NCI-H2171 treated with DMSO at 0.1 percent for 48 hours (cell line): ENCODE measurements around the gene TMEM81.

Experiments
- DNase-seq: peaks from one replicate; lab custom pipeline; 2025; lab: John Stamatoyannopoulos, UW

Gene TMEM81

DNA sequence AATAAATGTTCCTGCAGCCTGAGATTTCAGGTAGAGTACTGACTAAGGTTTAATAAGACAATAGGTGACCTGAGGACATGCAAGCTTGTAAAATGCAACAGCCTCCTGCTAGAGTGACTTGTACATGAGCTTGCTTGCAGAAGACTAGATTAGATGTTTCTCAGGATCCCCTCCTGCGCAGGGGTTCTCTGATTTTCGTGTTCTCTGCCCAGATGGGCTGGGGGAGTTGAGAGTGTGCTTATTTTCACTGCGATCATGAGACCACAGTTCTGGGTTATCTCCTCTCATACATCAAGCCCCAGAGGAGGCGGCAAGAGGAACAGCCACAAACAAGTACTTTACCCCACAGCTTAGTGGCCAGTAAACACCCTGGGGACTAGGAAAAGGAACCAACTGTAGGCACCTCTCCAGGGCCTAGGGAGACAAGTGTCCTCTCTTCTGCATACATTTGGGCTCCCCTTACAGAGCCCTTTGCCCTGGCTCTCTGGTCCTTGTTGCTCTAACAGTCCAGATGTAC lies 8.0 kb downstream of the TMEM81 start:
- no peak for DNase-seq

DNA sequence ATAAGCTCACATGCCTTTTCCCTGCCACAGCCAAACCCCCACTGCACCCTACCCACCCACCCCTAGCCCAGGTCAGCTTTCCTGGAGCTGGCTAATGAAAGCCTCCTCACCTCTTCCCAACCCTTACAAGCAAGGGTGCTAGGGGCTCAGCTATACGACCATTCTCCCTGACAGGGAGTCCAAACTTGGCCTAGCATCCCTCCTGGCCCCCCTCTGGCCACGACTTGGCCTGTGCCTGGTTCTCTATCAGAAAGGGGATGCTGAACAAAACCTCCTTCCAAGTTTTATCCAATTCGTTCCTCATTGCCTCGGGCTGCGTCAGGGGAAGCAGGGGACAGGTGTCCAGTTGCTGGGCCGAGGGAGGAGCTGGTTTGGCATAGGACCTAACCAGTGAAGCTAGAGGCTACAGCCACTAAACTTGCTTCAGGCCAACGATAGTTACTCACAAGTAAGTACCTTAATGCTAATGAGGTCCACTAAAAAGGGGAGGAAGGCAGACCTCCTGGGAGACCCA lies 8.6 kb downstream of the TMEM81 start:
- DNase-seq, result no peak

DNA sequence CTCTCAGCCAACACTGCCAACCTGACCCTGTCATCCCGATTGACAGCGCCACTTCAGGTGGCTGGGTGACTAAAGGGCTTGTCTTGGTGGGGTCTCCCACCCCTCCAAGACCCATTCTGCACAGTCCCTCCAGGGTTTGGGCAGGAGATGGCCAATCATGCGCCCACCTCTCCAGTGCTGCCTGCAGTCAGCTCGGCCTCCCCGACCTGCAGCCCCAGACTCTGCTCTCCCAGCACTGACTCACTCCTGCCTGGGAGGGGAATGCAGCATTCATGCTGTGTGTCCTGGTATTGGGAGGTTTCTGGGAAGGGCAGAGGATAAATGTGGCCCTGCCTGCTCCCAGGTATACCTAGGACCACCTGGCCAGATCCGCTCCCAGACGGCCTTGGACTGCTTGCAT lies 9.7 kb downstream of the TMEM81 start:
- no peak for DNase-seq

DNA sequence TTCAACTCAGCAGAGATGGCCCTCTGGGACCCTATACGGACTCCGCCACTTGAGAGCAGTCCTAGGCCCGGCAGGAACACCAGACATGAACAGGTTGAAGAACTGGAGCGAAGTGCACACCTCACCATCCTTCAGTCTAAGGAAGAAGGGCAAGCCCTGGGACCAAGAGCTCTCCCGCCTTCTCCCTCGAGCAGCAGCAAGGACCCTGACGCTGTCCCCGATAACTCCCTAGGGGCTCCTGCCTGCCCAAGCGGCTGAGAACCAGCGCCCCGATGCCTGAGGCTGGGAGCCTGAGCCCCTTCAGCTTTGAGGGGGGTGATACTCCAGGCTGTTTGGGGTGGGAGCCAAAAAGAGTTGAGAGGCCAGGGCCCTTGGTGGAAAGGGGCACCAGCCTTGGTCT lies 10.2 kb downstream of the TMEM81 start:
- DNase-seq, result no peak

DNA sequence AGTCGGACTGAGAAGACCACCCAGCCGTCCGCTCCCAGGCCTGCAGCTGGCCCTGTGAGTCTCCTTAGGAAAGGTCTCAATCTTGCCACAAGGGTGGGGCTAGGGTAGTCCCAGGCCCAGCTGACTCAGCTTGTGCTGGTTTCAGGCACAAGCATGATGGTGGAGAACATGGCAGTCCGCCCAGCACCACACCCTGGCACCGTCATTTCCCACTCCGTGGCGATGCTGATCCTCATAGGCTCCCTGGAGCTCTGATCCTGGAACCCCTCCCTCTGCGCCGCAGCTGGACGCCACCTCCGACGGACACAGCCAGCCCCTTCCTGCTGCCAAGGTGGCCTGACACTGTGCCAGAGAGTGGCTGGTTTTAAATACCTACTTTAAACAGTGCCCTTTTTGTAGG lies 10.7 kb downstream of the TMEM81 start:
- no peak for DNase-seq

DNA sequence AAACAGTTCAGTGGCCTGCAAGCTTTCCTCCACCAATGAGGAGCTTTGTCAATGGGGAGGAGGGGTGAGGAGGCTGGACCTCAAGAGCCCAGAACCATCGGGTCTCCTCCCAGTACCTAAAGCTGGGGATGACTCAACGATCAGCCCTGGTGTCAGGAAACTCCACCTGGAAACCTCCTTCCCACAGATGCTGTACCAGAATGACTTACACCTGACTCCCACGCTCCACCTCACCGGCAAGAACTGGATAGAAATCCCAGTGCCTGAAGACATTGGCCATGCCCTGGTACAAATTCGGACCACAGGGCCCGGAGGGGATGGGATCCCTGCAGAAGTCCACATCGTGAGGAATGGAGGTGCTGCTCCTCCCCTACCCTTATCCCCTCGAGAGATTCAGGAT lies 11.4 kb downstream of the TMEM81 start:
- DNase-seq, result no peak

DNA sequence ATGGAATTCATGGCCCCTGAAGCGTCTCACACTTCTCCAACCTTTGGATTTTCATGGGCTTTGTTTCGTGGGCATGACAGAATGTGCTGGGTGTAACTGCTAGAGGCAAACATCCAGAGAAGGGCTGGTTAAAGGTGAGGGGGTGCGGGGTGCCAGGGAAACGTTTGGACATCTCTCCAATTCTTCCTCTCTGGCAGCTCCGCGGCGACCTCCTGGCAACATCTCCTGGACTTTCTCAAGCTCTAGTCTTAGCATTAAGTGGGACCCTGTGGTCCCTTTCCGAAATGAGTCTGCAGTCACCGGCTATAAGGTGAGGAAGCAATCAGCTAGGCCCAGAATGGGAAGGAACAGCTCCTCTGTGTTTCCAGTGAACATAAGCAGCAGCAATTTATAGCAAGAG lies 12.0 kb downstream of the TMEM81 start:
- no peak for DNase-seq

DNA sequence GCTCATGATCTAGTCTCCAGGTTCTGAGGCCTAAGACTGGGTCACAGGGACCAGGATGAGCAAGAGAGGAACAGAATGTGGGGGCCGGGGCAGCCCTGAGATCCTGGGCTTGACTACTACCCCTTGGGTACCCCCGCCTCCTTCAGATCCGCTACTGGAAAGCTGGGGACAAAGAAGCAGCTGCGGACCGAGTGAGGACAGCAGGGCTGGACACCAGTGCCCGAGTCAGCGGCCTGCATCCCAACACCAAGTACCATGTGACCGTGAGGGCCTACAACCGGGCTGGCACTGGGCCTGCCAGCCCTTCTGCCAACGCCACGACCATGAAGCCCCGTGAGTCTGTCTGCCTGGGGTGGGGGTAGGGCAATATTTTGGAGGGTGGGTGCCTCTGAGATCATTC lies 12.5 kb downstream of the TMEM81 start:
- no peak for DNase-seq

DNA sequence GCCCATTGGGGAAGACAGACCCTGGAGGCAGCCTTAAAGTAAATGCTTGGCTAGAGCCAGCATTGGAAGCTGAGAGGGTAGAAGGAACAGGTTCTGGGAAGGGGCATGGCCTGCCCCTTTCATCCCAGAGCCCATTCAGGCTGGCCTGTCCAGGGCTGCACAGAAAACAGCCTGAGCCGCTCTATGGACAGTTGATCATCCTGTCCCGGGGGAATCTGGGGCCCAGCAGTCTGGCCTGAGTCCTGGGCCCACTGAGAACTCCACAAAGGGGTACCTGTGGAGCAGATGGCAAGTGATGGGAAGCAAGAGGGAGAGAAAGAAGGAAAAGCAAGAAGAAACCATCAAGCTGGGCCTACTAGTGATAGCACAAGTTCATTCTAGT lies 13.2 kb downstream of the TMEM81 start:
- no peak for DNase-seq

DNA sequence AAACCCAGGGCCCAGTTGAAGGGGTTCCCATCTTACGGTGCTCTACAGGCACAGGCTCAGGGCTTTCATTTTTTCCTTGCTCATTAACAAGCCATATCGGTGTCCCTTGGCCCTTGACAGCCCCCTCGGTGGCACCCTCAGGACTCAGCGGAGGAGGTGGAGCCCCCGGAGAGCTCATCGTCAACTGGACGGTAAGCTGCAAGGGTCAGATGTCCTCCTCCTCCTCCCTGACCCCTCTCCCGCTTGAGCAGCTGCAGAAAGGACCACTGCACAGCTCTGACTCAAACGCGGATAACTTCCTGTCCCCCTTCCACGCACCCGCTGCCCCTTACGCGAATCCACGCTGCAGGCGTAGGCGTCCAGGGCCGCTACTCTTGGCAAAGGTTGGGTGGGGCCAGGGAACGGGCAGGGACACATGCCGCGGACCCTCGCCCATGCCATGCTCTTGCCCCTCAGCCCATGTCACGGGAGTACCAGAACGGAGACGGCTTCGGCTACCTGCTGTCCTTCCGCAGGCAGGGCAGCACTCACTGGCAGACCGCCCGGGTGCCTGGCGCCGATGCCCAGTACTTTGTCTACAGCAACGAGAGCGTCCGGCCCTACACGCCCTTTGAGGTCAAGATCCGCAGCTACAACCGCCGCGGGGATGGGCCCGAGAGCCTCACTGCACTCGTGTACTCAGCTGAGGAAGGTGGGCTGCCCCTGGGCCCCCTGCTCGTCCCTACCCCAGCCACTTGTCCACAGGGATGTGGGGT lies 14.7 kb downstream of the TMEM81 start:
- DNase-seq, result no peak

DNA sequence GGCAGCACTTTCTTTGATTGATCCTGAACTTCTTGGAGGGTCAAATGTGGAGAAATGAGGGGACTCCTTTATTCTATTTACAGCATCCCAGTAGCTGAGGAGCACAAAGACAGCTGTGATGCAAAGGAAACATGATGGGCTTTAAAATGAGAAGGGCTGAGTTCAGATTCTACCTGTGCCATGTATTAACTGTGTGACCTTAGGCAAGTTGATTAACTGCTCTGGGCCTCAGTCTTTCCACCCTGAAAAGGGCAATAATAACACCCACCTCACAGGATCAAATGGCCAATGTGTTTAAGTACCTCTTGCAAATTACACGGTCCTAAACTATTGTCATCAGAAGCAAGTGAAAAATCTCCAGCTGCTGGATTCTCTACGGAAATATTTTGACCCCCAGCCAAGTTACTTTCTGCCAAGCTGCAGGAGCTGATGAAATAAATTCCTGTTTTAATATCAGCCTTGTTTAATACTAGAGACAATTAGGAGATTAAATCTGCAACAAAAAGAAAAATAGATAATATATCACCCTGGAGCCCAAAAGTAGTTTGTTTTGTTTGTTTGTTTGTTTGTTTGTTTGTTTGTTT lies 15.7 kb downstream of the TMEM81 start:
- no peak for DNase-seq

DNA sequence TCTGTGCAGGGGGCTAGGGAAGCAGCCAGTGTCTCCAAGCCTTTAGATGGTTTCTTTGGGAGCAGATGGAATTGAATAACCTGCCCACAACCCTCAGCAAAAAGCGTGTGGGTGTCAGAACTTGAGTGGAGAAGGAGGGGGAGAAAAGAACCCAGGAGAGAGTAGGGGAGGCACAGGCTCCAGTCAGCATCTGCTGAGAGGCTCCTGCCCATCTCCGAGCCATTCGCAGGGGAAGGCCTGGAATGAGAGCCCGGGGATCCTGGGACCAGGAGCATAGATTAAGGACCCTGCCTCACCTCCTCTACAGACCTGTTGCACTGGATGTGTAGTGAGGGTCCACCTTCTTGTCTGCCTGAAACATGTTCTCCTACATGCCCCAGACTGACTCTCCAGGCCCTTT lies 16.3 kb downstream of the TMEM81 start:
- DNase-seq, result no peak

DNA sequence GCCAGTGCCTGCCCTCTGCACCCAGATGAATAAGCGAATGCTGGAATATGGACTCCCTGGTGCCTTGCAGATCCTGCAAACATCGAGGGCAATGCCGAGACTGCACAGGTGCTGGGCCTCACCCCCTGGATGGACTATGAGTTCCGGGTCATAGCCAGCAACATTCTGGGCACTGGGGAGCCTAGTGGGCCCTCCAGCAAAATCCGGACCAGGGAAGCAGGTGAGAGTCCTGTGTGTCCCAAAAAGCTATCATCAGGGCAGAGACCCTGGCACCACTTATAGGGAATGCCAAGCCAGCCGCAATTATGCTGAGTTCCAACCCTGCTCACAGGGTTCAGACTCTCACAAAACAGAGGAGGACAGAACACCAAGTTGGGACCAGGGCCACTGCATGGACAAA lies 17.2 kb downstream of the TMEM81 start:
- no peak for DNase-seq

DNA sequence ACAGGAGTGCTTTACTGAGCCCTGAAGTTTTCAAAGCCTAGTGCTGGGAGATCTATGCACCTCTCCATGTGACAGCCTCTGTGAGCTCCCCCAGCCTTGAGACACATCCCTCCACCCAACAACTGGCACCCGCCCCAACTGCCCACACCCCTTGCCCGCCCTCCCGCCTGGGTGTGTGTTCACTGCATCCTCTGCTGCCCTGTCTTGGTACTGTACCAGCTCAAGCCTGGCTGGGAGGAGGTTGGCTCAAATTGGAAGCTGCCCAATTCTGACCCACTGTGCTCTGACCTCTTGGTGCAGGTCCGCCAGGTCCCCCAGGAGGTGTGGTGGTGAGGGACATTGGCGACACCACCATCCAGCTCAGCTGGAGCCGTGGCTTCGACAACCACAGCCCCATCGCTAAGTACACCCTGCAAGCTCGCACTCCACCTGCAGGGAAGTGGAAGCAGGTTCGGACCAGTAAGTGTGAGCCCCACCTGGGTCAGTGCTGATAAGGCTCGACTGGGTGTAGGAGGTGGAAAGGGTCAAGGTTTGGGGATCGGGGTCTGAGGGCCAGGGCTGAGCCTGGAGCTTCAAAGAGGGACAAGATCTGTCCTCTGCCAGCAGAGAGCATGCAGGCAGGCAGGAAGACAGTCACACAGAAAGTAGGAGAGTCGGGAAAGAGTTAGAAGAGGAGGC lies 18.0 kb downstream of the TMEM81 start:
- no peak for DNase-seq

DNA sequence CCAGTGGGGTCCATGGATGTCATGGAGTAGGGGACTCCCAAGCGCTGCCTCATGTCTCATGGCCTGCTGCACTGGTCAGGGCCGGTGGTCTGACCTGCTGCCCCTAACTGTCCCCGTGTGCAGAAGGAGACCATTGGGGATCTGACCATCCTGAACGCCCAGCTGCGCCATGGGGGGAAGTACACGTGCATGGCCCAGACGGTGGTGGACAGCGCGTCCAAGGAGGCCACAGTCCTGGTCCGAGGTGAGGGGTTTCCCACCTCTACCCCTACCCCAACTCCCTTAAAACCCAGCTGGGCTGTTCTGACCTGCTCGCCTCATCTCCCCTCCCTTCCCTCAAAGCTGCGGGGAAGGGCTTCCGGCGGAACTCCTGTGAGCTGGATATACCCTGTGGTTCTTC lies 18.6 kb downstream of the TMEM81 start:
- DNase-seq, result no peak

DNA sequence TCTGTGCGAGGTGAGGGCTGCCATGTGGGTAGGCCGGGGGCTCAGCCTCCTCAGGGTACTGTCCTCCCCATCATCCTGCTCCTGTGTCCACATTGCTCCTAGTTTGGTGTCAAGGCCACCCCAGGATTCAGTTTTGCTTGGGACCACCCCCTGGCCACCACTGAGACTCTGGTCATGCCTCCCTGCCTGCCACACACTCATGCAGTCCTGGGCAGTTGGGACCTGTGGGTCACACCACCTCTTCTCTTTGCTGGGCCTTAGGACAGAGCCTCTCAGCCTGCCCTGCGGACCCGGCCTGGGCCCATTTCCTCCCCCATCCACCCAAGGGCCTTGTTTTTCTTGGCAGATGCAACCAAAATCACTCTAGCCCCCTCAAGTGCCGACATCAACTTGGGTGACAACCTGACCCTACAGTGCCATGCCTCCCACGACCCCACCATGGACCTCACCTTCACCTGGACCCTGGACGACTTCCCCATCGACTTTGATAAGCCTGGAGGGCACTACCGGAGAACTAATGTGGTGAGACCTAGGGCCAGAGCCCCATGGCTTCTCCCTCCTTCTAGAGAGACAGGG lies 19.4 kb downstream of the TMEM81 start:
- DNase-seq, result no peak

DNA sequence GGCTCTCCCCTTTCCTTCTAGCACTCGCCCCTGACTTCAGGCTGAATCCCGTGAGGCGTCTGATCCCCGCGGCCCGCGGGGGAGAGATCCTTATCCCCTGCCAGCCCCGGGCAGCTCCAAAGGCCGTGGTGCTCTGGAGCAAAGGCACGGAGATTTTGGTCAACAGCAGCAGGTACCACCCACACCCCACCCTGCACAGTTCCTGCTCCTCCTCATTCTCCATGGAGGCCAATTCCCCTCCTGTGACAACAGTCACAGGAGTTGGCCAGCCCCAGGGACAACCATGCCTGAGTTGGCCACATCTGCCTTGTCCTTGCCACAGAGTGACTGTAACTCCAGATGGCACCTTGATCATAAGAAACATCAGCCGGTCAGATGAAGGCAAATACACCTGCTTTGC lies 20.0 kb downstream of the TMEM81 start:
- DNase-seq, result no peak

DNA sequence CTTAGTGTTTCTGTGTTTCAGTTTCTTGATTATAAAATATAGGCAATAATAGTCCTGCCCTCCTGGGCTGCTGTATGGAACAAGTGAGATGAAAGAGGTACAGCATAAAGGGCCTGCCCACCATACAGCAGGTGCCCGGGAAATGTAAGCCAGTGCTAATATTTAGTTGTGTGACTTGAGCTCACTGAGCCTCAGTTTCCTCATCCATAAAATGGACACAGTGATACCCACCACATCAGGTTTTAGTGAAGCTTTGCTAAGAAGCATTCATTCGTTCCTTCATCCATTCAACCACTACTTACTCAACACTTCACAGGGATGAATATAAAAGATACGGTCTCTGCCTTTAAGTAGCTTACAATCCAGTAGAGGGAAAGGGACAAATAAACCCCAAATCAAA lies 21.4 kb downstream of the TMEM81 start:
- DNase-seq, result no peak

DNA sequence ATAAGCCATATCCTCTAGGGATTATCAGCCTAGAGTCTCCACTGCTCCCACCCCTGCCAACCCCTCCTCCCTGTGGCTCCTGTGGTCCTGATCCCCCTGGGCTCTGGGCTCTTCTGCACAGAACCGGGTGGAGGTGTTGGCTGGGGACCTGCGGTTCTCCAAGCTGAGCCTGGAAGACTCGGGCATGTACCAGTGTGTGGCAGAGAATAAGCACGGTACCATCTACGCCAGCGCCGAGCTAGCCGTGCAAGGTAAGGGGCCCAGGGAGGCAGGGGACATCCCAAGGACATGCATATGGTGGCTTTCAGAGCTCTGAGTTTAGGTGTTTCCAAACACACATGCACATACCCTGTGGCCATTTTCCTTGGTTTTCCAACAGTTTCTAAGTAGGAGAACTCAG lies 21.9 kb downstream of the TMEM81 start:
- no peak for DNase-seq

DNA sequence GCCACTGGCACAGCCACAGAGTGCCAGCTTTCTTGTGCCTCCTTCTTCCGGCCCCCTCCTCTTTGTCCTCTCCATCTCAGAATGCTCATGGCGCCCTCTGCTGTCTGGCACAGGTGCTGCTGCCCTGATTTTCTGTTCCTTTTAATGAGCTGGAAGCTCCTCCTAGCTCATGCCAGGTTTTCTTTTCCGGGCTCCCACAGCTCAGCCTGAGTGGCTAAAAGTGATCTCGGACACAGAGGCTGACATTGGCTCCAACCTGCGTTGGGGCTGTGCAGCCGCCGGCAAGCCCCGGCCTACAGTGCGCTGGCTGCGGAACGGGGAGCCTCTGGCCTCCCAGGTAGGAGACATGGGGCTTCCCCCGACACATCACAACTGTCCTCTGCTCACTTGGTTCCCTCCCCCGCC lies 22.6 kb downstream of the TMEM81 start:
- DNase-seq, result peak; percentile 85

DNA sequence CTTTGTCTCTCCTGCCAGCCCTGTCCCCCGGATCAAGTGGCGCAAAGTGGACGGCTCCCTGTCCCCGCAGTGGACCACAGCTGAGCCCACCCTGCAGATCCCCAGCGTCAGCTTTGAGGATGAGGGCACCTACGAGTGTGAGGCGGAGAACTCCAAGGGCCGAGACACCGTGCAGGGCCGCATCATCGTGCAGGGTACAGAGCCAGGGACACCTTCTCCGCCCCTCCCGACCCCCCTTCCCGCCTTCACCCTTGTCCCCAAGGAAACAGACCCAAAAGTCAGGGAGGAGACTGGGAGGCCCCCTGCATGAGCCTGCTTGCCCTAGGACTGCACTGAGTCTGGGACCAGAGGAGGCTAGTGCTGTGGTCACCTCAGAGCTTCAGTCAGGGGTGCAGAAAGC lies 23.0 kb downstream of the TMEM81 start:
- no peak for DNase-seq

DNA sequence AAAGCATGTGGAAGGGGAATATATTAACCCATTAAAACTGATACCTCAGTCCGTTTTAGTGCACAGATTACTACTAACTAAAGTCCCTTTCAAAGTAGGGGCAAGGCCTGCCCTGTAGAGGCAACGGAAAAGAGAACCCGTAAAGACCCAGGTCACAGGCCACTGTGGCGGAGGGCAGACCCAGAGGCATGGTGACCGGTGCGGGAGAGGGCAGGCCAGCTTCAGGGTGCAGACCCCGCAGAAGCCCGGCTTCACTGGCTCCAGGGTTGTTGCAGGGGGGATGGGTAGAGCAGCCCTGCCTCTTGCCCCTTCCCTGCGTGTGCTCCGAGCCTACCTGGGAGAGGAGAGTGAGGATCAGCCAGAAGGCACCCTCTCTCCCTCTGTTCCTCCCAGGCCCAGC lies 23.5 kb downstream of the TMEM81 start:
- DNase-seq, result no peak

DNA sequence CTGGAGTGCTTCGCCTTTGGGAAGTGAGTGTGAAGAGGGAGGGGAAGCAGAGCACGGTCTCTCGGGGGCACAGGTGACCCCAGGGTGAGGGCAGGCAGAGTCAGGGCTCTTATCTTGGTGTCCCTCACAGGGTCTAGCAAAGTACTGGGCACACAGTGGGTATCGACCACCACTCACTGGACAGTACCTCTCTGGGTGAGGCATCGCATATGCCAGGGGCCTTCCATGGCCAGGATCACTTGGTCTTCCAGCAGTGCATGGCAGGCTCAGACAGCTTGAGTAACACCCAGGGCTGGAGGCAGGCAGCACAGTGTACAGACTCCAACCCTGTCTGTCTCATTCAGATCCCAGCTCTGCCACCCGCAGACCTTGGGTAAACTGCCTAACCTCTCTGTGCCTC lies 24.6 kb downstream of the TMEM81 start:
- DNase-seq, result no peak
